ENCODE results near the gene EHD2. TPM values are rescaled to one million over a fixed set of nuclear protein-coding genes. Genes with fewer than 3 reads are reported as not detected.

Gene EHD2
- total and polyA plus RNA-seq, 2 of the 13 experiments (the other 11 are each of a cell fraction or from before 2014, with no cell fraction given), result 0.09 to 0.28 TPM

DNA sequence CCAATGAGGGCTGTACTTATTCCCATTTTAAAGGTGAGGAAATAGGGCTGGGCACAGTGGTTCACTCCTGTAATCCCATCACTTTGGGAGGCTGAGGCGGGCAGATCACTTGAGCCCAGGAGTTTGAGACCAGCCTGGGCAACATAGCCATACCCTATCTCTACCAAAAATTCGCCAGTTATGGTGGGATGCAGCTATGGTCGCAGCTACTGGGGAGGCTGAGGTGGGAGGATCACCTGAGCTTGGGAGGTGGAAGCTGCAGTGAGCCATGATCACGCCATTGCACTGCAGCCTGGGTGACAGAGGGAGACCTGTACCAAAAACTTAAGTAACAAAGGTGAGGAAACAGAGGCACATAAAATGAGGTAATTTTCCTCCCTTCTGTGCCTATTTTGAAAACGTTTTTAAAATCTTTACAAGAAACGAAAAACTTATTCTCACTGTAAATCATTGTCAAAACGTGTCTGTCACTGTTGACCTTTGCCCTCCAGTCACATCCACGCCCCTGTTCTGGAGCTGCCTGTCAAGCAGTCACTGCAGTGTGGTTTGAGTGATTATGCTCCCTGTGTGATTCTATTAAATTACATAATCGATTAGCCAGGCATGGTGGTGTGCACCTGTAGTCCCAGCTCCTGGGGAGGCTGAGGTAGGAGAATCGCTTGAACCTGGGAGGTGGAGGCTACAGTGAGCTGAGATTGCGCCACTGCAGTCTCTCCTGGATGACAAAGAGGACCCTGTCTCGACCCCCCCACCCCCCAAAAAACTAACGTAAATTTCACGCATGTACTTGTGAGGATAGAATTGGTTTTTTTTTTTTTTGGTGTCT is 44.6 kb downstream of the EHD2 start (continued):
- TF ChIP-seq HNF4G (IDR thresholded peaks at IDR 0.05; ENCODE audit: borderline replicate concordance, low read depth, low read length), result peak; percentile 27; the same call in 1 of the 2 replicates
- TF ChIP-seq HNF4G (CRISPR knock-in tag; IDR thresholded peaks at IDR 0.05; ENCODE audit: borderline replicate concordance, low read depth), result no peak
- TF ChIP-seq ZNF18 (CRISPR knock-in tag; IDR thresholded peaks at IDR 0.05; ENCODE audit: insufficient replicate concordance), result no peak
- TF ChIP-seq NR2F6 (IDR thresholded peaks at IDR 0.05), result peak; percentile 81
- no peak for TF ChIP-seq NR2F6 (CRISPR knock-in tag; IDR thresholded peaks at IDR 0.05)
- TF ChIP-seq RXRA (CRISPR knock-in tag; IDR thresholded peaks at IDR 0.05), result no peak; the same call in 1 of the 2 replicates
- no peak for TF ChIP-seq CEBPB (IDR thresholded peaks at IDR 0.05; ENCODE audit: borderline replicate concordance, low read depth, low read length)
- TF ChIP-seq ATF1 (CRISPR knock-in tag; IDR thresholded peaks at IDR 0.05), result no peak
- no peak for TF ChIP-seq TARDBP (CRISPR knock-in tag; IDR thresholded peaks at IDR 0.05)
- peak in 1 of 2 experiments; percentile 34; a peak in 1 of 4 replicates for TF ChIP-seq NR2F1 (CRISPR knock-in tag; IDR thresholded peaks at IDR 0.05)
- TF ChIP-seq FOXK2 (IDR thresholded peaks at IDR 0.05), result no peak
- TF ChIP-seq NCOA5 (CRISPR knock-in tag; IDR thresholded peaks at IDR 0.05), result no peak
- no peak for TF ChIP-seq ZIK1 (CRISPR knock-in tag; IDR thresholded peaks at IDR 0.05; ENCODE audit: borderline replicate concordance, low read depth)
- TF ChIP-seq, protein P1, sequence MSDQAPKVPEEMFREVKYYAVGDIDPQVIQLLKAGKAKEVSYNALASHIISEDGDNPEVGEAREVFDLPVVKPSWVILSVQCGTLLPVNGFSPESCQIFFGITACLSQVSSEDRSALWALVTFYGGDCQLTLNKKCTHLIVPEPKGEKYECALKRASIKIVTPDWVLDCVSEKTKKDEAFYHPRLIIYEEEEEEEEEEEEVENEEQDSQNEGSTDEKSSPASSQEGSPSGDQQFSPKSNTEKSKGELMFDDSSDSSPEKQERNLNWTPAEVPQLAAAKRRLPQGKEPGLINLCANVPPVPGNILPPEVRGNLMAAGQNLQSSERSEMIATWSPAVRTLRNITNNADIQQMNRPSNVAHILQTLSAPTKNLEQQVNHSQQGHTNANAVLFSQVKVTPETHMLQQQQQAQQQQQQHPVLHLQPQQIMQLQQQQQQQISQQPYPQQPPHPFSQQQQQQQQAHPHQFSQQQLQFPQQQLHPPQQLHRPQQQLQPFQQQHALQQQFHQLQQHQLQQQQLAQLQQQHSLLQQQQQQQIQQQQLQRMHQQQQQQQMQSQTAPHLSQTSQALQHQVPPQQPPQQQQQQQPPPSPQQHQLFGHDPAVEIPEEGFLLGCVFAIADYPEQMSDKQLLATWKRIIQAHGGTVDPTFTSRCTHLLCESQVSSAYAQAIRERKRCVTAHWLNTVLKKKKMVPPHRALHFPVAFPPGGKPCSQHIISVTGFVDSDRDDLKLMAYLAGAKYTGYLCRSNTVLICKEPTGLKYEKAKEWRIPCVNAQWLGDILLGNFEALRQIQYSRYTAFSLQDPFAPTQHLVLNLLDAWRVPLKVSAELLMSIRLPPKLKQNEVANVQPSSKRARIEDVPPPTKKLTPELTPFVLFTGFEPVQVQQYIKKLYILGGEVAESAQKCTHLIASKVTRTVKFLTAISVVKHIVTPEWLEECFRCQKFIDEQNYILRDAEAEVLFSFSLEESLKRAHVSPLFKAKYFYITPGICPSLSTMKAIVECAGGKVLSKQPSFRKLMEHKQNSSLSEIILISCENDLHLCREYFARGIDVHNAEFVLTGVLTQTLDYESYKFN (CRISPR knock-in tag; conservative IDR thresholded peaks at IDR 0.05), result peak; percentile 41
- TF ChIP-seq DNMT3B (CRISPR knock-in tag; conservative IDR thresholded peaks at IDR 0.05), result no peak
- TF ChIP-seq, protein P2, sequence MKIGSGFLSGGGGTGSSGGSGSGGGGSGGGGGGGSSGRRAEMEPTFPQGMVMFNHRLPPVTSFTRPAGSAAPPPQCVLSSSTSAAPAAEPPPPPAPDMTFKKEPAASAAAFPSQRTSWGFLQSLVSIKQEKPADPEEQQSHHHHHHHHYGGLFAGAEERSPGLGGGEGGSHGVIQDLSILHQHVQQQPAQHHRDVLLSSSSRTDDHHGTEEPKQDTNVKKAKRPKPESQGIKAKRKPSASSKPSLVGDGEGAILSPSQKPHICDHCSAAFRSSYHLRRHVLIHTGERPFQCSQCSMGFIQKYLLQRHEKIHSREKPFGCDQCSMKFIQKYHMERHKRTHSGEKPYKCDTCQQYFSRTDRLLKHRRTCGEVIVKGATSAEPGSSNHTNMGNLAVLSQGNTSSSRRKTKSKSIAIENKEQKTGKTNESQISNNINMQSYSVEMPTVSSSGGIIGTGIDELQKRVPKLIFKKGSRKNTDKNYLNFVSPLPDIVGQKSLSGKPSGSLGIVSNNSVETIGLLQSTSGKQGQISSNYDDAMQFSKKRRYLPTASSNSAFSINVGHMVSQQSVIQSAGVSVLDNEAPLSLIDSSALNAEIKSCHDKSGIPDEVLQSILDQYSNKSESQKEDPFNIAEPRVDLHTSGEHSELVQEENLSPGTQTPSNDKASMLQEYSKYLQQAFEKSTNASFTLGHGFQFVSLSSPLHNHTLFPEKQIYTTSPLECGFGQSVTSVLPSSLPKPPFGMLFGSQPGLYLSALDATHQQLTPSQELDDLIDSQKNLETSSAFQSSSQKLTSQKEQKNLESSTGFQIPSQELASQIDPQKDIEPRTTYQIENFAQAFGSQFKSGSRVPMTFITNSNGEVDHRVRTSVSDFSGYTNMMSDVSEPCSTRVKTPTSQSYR (CRISPR knock-in tag; IDR thresholded peaks at IDR 0.05; ENCODE audit: borderline replicate concordance), result no peak
- TF ChIP-seq SAP130 (CRISPR knock-in tag; IDR thresholded peaks at IDR 0.05; ENCODE audit: low read depth), result peak; percentile 20; the same call in 1 of the 2 replicates
- peak; percentile 15; the same call in 1 of the 2 replicates for TF ChIP-seq HNF1B (CRISPR knock-in tag; IDR thresholded peaks at IDR 0.05)
- no peak for TF ChIP-seq ZNF562 (CRISPR knock-in tag; IDR thresholded peaks at IDR 0.05; ENCODE audit: borderline replicate concordance)

Data from HepG2 (cell line).